ENCODE measurements around the gene NHLRC1. TPM values are rescaled to one million over a fixed set of nuclear protein-coding genes. Genes with fewer than 3 reads are reported as not detected.
A peak's percentile ranks its signal among the peaks of the same experiment; 100 is the strongest.

The NHLRC1 gene
- total RNA-seq, 4 donors from 2014 or later = 0.54 to 0.93 (median 0.67) TPM

DNA sequence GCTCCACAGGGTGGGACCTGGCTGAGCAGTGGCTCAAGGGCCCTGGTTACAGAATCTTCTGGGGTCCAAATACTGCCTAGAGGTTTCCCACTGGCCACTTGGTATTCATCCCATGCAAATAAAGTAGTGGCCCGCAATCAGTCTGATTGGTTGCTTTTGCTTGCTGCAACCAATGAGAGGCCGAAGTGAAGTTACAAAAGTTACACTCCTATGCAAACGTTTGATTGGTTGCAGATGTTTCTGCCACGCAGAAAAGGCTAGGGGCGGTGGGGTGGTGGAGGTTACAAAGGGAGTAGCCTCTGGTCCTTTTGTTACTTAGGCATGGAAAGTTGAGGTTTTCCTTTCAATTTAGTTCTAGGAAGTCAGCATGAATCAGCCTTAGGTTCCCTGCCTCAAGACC, 3.6 kb upstream of the NHLRC1 start:
- no peak for ATAC-seq
- no peaks in the 10 kb centered on the region for H3K9me3 ChIP-seq
- 72 to 75% methylated on average over 3 to 5 of the region's 5 CpGs for WGBS, 2 donors (ENCODE audit: low coverage in 1 of 2)
- peaks cover 0 to 19% (median 4%) of the 10 kb centered on the region in 3 donors for H3K4me1 ChIP-seq
- H3K27me3 ChIP-seq = no peaks in the 10 kb centered on the region
- H3K27ac ChIP-seq = no peak overlapping the region
- H3K4me3 ChIP-seq = no peak overlapping the region
- H3K36me3 ChIP-seq = peaks cover 0 to 24% of the 10 kb centered on the region in 2 donors
- TF ChIP-seq POLR2AphosphoS5 (IDR thresholded peaks at IDR 0.05) (no peak), EP300 (IDR thresholded peaks at IDR 0.05) (no peak), POLR2A (IDR thresholded peaks at IDR 0.05) (no peak)
- TF ChIP-seq, protein P1, sequence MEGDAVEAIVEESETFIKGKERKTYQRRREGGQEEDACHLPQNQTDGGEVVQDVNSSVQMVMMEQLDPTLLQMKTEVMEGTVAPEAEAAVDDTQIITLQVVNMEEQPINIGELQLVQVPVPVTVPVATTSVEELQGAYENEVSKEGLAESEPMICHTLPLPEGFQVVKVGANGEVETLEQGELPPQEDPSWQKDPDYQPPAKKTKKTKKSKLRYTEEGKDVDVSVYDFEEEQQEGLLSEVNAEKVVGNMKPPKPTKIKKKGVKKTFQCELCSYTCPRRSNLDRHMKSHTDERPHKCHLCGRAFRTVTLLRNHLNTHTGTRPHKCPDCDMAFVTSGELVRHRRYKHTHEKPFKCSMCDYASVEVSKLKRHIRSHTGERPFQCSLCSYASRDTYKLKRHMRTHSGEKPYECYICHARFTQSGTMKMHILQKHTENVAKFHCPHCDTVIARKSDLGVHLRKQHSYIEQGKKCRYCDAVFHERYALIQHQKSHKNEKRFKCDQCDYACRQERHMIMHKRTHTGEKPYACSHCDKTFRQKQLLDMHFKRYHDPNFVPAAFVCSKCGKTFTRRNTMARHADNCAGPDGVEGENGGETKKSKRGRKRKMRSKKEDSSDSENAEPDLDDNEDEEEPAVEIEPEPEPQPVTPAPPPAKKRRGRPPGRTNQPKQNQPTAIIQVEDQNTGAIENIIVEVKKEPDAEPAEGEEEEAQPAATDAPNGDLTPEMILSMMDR (IDR thresholded peaks at IDR 0.05) = no peak

DNA sequence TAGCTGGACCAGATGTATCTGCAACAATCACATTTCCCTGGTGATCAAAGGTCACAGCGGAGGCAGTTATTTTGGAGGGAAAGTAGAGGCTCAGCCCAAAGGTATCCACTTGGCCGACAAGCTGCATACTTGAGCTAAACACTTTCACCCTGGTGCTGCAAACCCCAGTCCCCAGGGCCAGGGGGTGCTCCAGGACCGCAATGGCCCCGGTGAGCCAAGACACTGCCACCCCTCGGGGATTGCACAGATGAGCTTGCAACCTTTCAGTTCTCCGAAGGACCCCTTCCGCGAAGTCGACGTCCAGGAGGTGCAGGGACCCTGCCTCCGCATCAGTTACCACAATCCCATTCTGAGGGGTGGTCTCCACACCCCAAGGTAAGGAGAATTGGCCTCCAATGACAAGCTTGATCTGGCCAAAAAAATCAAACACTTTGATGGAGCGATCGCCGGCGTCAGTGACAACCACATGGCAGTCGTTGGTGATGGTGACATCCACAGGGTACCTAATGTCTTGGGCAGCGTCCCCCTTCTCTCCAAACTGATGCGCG, 823 bp downstream of the NHLRC1 start:
- Histone ChIP-seq H3K4me3 (peak overlapping the region; percentile 49 to 69), H3K27me3 (no peaks in the 10 kb centered on the region), H3K27ac (peak overlapping the region in 3 of 4 donors; percentile 65 to 71 (median 69)), H3K4me1 (peaks cover 0 to 19% (median 4%) of the 10 kb centered on the region in 3 donors), H3K36me3 (no peaks in the 10 kb centered on the region), H3K9me3 (no peaks in the 10 kb centered on the region)
- TF ChIP-seq EP300 (IDR thresholded peaks at IDR 0.05) (no peak), POLR2AphosphoS5 (IDR thresholded peaks at IDR 0.05) (no peak), POLR2A (IDR thresholded peaks at IDR 0.05) (no peak)
- TF ChIP-seq, protein P1 (IDR thresholded peaks at IDR 0.05) = no peak
- 83 to 100% methylated on average over 1 to 2 of the region's 19 CpGs for WGBS, 2 donors (ENCODE audit: low coverage in 1 of 2)
- no peak for ATAC-seq

DNA sequence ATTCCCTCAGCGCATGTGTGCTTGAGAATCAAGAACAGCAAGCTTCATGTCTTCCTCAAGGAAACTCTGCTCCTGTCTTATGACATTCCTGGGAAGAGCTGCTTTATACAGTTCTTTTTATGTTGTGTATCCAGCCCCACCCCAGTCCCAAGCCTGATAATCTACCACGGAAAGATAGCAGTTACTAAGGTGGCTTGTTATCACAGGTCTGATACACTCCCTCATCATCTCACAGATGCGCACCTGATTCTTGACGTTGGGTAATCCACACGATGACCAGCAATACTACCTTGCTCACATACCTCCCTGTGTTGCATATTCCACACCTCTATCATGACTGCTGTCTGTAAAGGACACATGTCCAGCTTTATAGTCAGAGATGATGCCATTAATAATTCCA, 3.2 kb downstream of the NHLRC1 start:
- ATAC-seq = no peak
- H3K4me1 ChIP-seq = peaks cover 0 to 19% (median 4%) of the 10 kb centered on the region in 3 donors
- H3K36me3 ChIP-seq = no peaks in the 10 kb centered on the region
- H3K4me3 ChIP-seq = no peak overlapping the region
- H3K9me3 ChIP-seq = no peaks in the 10 kb centered on the region
- H3K27me3 ChIP-seq = no peaks in the 10 kb centered on the region
- H3K27ac ChIP-seq = no peak overlapping the region
- TF ChIP-seq, protein P1 (IDR thresholded peaks at IDR 0.05) = no peak
- TF ChIP-seq POLR2AphosphoS5 (IDR thresholded peaks at IDR 0.05) (no peak), EP300 (IDR thresholded peaks at IDR 0.05) (no peak)
- WGBS, 2 donors (ENCODE audit: low coverage in 1 of 2) = 40 to 87% methylated on average over 1 to 5 of the region's 5 CpGs

DNA sequence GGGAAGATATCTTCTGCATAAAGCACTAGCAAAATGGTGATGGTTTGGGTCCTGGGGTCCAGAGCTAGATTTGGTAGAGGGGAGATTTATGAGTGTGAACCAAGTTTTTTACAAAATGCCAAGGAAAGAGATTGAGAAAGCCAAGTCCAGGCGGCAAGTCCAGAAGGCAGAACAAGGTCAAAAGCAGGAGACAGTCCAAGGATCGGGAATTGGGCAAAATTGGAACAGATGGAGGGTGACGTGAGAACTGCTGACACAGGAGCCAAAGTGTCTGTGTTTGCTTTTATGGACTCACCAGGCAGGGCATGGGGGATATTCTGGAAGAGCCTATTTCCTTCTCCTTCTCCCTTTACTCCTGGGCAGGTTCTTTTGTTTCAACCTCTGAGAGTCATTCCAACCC, 4.1 kb downstream of the NHLRC1 start:
- Histone ChIP-seq H3K27ac (no peak overlapping the region), H3K27me3 (no peaks in the 10 kb centered on the region), H3K36me3 (no peaks in the 10 kb centered on the region), H3K4me3 (no peak overlapping the region), H3K4me1 (peaks cover 0 to 19% (median 4%) of the 10 kb centered on the region in 3 donors), H3K9me3 (no peaks in the 10 kb centered on the region)
- no peak for ATAC-seq
- 75 to 80% methylated on average over 1 to 3 of the region's 3 CpGs for WGBS, 2 donors (ENCODE audit: low coverage in 1 of 2)
- no peak for TF ChIP-seq POLR2AphosphoS5 (IDR thresholded peaks at IDR 0.05)
- TF ChIP-seq, protein P1 (IDR thresholded peaks at IDR 0.05) = no peak
- TF ChIP-seq POLR2A (IDR thresholded peaks at IDR 0.05) = no peak
- TF ChIP-seq EP300 (IDR thresholded peaks at IDR 0.05) = no peak

DNA sequence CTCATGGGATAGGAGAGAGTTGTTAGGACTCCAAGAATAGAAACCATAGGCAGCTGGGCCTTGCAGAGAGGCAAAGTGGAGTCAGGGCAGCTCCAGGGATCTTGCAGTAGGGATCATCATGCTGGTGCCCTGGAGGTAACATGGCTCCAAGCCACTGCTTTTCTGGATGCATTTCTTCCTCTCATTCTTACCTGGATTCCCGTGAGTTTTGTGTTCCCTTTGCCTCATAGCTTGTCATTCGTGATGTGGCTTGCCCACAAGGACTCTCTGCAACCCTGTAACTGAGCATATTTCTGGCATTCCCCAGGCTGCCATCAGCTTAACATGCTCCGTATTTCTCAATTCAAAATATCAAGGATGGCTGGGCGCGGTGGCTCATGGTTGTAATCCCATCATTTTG, 5.3 kb downstream of the NHLRC1 start:
- H3K27ac ChIP-seq = no peak overlapping the region
- WGBS, 2 donors (ENCODE audit: low coverage in 1 of 2) = 86% methylated on average over 1 of the region's 5 CpGs; no CpG with 5 or more reads in 1 of the 2 donors
- no peaks in the 10 kb centered on the region for H3K36me3 ChIP-seq
- TF ChIP-seq, protein P1 (IDR thresholded peaks at IDR 0.05) = no peak
- TF ChIP-seq POLR2A (IDR thresholded peaks at IDR 0.05) (no peak), POLR2AphosphoS5 (IDR thresholded peaks at IDR 0.05) (no peak), EP300 (IDR thresholded peaks at IDR 0.05) (no peak)
- H3K4me1 ChIP-seq = peaks cover 0 to 8% (median 2%) of the 10 kb centered on the region in 3 donors
- no peak overlapping the region for H3K4me3 ChIP-seq
- H3K9me3 ChIP-seq = no peaks in the 10 kb centered on the region
- ATAC-seq = no peak
- no peaks in the 10 kb centered on the region for H3K27me3 ChIP-seq

Data from gastroesophageal sphincter (tissue), 4 donors.